Lung (tissue), 12 donors: ENCODE data around the gene DUSP7. TPM values are rescaled to one million over a fixed set of nuclear protein-coding genes. Genes with fewer than 3 reads are reported as not detected.

ENCODE experiments used
- ATAC-seq: fragments of 200-7000 bp; cut with Tn5 transposase; one replicate; pipeline ENCODE4 v1.9.1; 2020; ENCODE audit warnings: moderate number of reproducible peaks; ENCODE audit not compliant: insufficient read depth, low FRiP score
- DNase-seq, 3 donors: peaks; one replicate each; pipeline ENCODE4 v3.0.0-alpha.2; 2013 to 2017
- H3K27ac ChIP-seq, 2 donors: one replicate each; pipeline ENCODE4 v1.5.1; 2013; ENCODE audit warnings: mild to moderate bottlenecking in 2 of 2, moderate library complexity in 2 of 2, control low read depth in 1 of 2, inconsistent platforms in 1 of 2, low read depth in 1 of 2, low read length in 1 of 2
- H3K27me3 ChIP-seq, 3 donors: one replicate each; pipeline ENCODE4 v1.5.1; 2013; ENCODE audit warnings: low read length in 2 of 3; ENCODE audit not compliant: control insufficient read depth in 3 of 3, insufficient read depth in 3 of 3
- H3K36me3 ChIP-seq, 4 donors: one replicate each; pipeline ENCODE4 v1.5.1; 2013; ENCODE audit warnings: low read length in 4 of 4, mild to moderate bottlenecking in 1 of 4, moderate library complexity in 1 of 4; ENCODE audit not compliant: control insufficient read depth in 4 of 4, insufficient read depth in 4 of 4
- H3K4me1 ChIP-seq, 5 donors: one replicate each; pipeline ENCODE4 v1.5.1; 2013; ENCODE audit warnings: low read length in 5 of 5, mild to moderate bottlenecking in 2 of 5, moderate library complexity in 1 of 5; ENCODE audit not compliant: control insufficient read depth in 5 of 5, insufficient read depth in 5 of 5
- H3K4me3 ChIP-seq: one replicate; pipeline ENCODE4 v1.5.1; 2013; ENCODE audit warnings: mild to moderate bottlenecking, control low read depth, moderate library complexity
- H3K9ac ChIP-seq, 2 donors: one replicate each; pipeline ENCODE4 v1.5.1; 2013; ENCODE audit warnings: low read length in 2 of 2, control low read depth in 1 of 2; ENCODE audit not compliant: insufficient read depth in 1 of 2
- H3K9me3 ChIP-seq, 4 donors: one replicate each; pipeline ENCODE4 v1.5.1; 2013; ENCODE audit warnings: low read length in 3 of 4, mild to moderate bottlenecking in 1 of 4, moderate library complexity in 1 of 4; ENCODE audit not compliant: control insufficient read depth in 4 of 4, insufficient read depth in 3 of 4
- WGBS, 2 donors: extraction: QIAGEN DNeasy Blood & Tissue Kit; methylation state at CpG; one replicate each; pipeline ENCODE4 v1.1.7; 2013; 5-methylcytosine and 5-hydroxymethylcytosine counted together
- polyA plus RNA-seq, 2 donors: library from polyadenylated mRNA; stranded (reverse); fragments of 200-250 nt; gene quantifications; one replicate each; pipeline ENCODE4 v1.2.1, GENCODE V29; 2013
- total RNA-seq, 2 donors: library from RNA; depleted of rRNA in 1 of 2; stranded (reverse); fragments of >200 nt in 1 of 2; gene quantifications; one replicate each; pipeline ENCODE4 v1.2.1, GENCODE V29; 2014 to 2021
- TF ChIP-seq, protein P1 (sequence below): IDR thresholded peaks from 2 replicates; pipeline ENCODE4 v1.5.1; 2012; ENCODE audit warnings: mild to moderate bottlenecking; ENCODE audit errors: control extremely low read depth, extremely low read depth
- donor health status: control.
- donor health status: control.
- donor health status: Bipolar disorder and iron deficiency.
- donor health status: healthy.
- donor health status: DM: yes; HTN: yes; CAD: no.

DUSP7 gene
- total and polyA plus RNA-seq, 4 donors, result 10.2 to 36.2 (median 20.9) TPM

DNA sequence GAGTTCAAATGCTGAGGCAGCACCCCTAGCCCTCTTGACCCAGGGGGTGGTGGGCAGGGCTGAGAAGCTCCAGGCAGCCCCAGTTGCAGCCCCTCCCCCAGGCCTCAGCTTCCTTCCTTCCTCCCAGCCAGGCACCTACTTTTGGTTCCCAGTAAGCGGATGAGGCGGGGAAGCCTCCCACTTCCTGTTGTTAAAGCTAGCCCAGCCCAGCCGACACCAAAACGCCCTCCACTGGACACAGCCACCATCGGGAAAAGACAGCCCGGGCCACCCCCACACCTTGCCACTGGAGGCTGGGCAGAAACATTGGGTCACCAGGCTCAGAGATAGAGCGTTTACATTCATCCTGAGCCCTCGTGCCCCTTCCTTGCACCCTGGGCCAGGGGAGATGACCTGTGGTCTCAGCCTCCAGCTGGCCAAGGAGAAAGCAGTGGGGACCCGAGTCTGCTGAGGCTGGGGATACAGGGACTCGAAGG is 3.5 kb downstream of the DUSP7 start:
- H3K27me3 ChIP-seq, result no peaks in the 10 kb centered on the region
- 9 to 13% methylated on average over 10 of the region's 10 CpGs for WGBS, 2 donors
- TF ChIP-seq, protein P1, sequence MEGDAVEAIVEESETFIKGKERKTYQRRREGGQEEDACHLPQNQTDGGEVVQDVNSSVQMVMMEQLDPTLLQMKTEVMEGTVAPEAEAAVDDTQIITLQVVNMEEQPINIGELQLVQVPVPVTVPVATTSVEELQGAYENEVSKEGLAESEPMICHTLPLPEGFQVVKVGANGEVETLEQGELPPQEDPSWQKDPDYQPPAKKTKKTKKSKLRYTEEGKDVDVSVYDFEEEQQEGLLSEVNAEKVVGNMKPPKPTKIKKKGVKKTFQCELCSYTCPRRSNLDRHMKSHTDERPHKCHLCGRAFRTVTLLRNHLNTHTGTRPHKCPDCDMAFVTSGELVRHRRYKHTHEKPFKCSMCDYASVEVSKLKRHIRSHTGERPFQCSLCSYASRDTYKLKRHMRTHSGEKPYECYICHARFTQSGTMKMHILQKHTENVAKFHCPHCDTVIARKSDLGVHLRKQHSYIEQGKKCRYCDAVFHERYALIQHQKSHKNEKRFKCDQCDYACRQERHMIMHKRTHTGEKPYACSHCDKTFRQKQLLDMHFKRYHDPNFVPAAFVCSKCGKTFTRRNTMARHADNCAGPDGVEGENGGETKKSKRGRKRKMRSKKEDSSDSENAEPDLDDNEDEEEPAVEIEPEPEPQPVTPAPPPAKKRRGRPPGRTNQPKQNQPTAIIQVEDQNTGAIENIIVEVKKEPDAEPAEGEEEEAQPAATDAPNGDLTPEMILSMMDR, result peak; percentile 20

GRCh38 chr3:52051444-52051843 is 4.9 kb downstream of the DUSP7 start:
- Histone ChIP-seq H3K36me3 (peaks cover 10 to 36% (median 11%) of the 10 kb centered on the region in 4 donors), H3K27me3 (no peaks in the 10 kb centered on the region), H3K4me3 (no peak overlapping the region), H3K9ac (no peak overlapping the region), H3K27ac (peak overlapping the region in 1 of 2 donors; percentile 87), H3K9me3 (no peaks in the 10 kb centered on the region), H3K4me1 (peaks cover 6 to 62% (median 15%) of the 10 kb centered on the region in 5 donors)
- WGBS, 2 donors, result 68 to 73% methylated on average over 8 of the region's 8 CpGs
- DNase-seq (no peak), ATAC-seq (no peak)
- TF ChIP-seq, protein P1, result no peak

More for the DNA sequence above, 3.5 kb downstream of the DUSP7 start:
- Histone ChIP-seq H3K9ac (peak overlapping the region; percentile 4 to 48), H3K4me3 (no peak overlapping the region), H3K36me3 (peaks cover 10 to 34% (median 11%) of the 10 kb centered on the region in 4 donors), H3K9me3 (no peaks in the 10 kb centered on the region), H3K4me1 (peaks cover 0 to 55% (median 21%) of the 10 kb centered on the region in 5 donors), H3K27ac (peak overlapping the region; percentile 60 to 87)
- DNase-seq (peak; percentile 69 to 85 (median 69)), ATAC-seq (no peak)

- Histone ChIP-seq H3K9me3 (no peaks in the 10 kb centered on the region), H3K27ac (peak overlapping the region in 1 of 2 donors; percentile 87), H3K4me3 (no peak overlapping the region), H3K36me3 (peaks cover 10 to 36% (median 11%) of the 10 kb centered on the region in 4 donors), H3K9ac (no peak overlapping the region), H3K27me3 (no peaks in the 10 kb centered on the region), H3K4me1 (peaks cover 6 to 71% (median 15%) of the 10 kb centered on the region in 5 donors)
- TF ChIP-seq, protein P1, result no peak
- DNase-seq (no peak), ATAC-seq (no peak)
- WGBS, 2 donors, result 90 to 91% methylated on average over 21 of the region's 21 CpGs
Observed at GRCh38 chr3:52050571-52050970, 5.8 kb downstream of the DUSP7 start.

DNA sequence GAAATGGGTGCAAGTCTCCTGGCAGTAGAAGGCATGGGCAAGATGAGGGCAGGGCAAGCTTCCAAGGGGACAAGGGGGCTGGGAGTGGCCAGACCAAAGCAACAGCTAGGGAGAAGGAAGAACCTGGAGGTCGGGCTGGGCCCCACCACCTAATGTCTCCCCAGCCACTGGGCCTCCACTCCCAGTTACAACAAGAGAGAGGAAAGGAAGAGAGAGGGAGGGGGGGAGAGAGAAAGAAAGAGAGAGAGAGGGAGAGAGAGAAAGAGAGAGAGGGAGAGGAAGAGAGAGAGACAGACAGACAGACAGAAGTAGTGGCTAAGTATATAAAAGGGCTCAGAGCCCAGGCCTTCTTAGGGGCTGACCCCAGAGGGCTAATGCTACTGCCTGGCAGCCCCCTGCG is 6.9 kb downstream of the DUSP7 start:
- no peak overlapping the region for H3K9ac ChIP-seq
- WGBS, 2 donors, result 64 to 78% methylated on average over 2 of the region's 2 CpGs
- no peak overlapping the region for H3K4me3 ChIP-seq
- no peaks in the 10 kb centered on the region for H3K9me3 ChIP-seq
- H3K27ac ChIP-seq, result peak overlapping the region in 1 of 2 donors; percentile 46
- no peaks in the 10 kb centered on the region for H3K27me3 ChIP-seq
- ATAC-seq, result no peak
- DNase-seq, result no peak
- peaks cover 6 to 76% (median 15%) of the 10 kb centered on the region in 5 donors for H3K4me1 ChIP-seq
- peaks cover 10 to 36% (median 11%) of the 10 kb centered on the region in 4 donors for H3K36me3 ChIP-seq
- TF ChIP-seq, protein P1, result no peak
